Right cardiac atrium (tissue), 5 donors: Measurements from ENCODE around the gene TRMT11. TPM values are rescaled to one million over a fixed set of nuclear protein-coding genes. Genes with fewer than 3 reads are reported as not detected.
"Not testable (repeated sequence)": the region's sequence is repeated elsewhere in the genome, so short reads cannot be mapped to it uniquely, and the experiment has no call there.

Experiments
- ATAC-seq, 2 donors: fragments of 200-7000 bp; cut with Tn5 transposase; one replicate each; pipeline versions ENCODE4 v1.8.0 to v1.9.1; 2020; ENCODE audit warnings: moderate library complexity in 2 of 2, mild to moderate bottlenecking in 1 of 2
- DNase-seq, 3 donors: peaks; one replicate each; pipeline ENCODE4 v3.0.0-alpha.2; 2020
- H3K27ac ChIP-seq: one replicate; pipeline ENCODE4 v1.5.1; 2013; ENCODE audit warnings: mild to moderate bottlenecking, low read length, control low read depth, moderate library complexity
- H3K27me3 ChIP-seq: one replicate; pipeline ENCODE4 v1.6.1; 2013; ENCODE audit not compliant: control insufficient read depth, insufficient read depth
- H3K4me1 ChIP-seq: one replicate; pipeline ENCODE4 v1.6.1; 2013; ENCODE audit warnings: low read length; ENCODE audit not compliant: control insufficient read depth, insufficient read depth
- H3K4me3 ChIP-seq: one replicate; pipeline ENCODE4 v1.5.1; 2013; ENCODE audit warnings: low read length, control low read depth
- H3K9me3 ChIP-seq: one replicate; pipeline ENCODE4 v1.6.1; 2013; ENCODE audit warnings: low read length; ENCODE audit not compliant: control insufficient read depth
- WGBS: extraction: QIAGEN DNeasy Blood & Tissue Kit; methylation state at CpG from one replicate; pipeline ENCODE4 v1.1.7; 2013; 5-methylcytosine and 5-hydroxymethylcytosine counted together
- intact Hi-C, 4 donors: fragments of 100-400 bp; cut with DNase I; formaldehyde crosslinking; loops; one replicate each; pipeline versions ENCODE4 v1.11.0 to v1.14.0; 2022 to 2023
- polyA plus RNA-seq: library from polyadenylated mRNA; stranded (reverse); fragments of 200-250 nt; gene quantifications from one replicate; pipeline ENCODE4 v1.2.3, GENCODE V29; 2013
- total RNA-seq, 4 donors: library from RNA; stranded (reverse); fragmentation: NEBNext Ultra II Directional; extraction: Animal tissue kit (Norgen Biotek cat#: 25700); gene quantifications; one replicate each; pipeline ENCODE4 v1.2.1, GENCODE V29; 2021
- donor health status: healthy with polysubstance abuse.
- donor health status: DM: no; HTN: yes; CAD: no.
- donor health status: DM: no; HTN: no; CAD: no.
- donor health status: DM: no; HTN: yes; CAD: no; lungs with severe emphysema.
- donor health status: DM: yes; HTN: yes; CAD: no.

TRMT11 gene
- total and polyA plus RNA-seq, 5 donors, result 12.0 to 15.6 (median 15.0) TPM

DNA sequence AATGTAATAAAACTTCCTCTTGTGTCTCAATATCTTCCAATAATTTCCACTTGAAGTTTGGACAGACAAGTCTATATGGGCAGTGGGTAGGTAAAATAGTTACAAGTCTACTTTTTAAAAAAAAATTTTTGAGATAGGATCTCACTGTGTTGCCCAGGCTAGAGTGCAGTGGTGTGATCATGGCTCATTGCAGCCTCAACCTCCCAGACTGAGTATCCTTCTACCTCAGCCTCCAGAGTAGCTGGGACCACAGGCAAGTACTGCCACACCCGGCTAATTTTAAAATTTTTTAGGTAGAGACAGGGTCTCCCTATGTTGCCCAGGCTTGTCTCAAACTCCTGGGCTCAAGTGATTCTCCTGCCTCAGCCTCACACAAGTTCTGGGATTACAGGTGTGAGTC lies 13.9 kb upstream of the TRMT11 start:
- not testable (repeated sequence) for H3K4me3 ChIP-seq, DNase-seq, ATAC-seq, H3K27me3 ChIP-seq, H3K9me3 ChIP-seq, H3K27ac ChIP-seq, H3K4me1 ChIP-seq
- intact Hi-C loops, result loop anchor here in 3 of 4 donors (5.0 to 10.0 kb wide), 4 partner anchors 98 to 668 kb away; partner anchors contain the start of gene HDDC2 (in 1 of the 3)
- 97% methylated on average over 1 of the region's 1 CpG for WGBS

DNA sequence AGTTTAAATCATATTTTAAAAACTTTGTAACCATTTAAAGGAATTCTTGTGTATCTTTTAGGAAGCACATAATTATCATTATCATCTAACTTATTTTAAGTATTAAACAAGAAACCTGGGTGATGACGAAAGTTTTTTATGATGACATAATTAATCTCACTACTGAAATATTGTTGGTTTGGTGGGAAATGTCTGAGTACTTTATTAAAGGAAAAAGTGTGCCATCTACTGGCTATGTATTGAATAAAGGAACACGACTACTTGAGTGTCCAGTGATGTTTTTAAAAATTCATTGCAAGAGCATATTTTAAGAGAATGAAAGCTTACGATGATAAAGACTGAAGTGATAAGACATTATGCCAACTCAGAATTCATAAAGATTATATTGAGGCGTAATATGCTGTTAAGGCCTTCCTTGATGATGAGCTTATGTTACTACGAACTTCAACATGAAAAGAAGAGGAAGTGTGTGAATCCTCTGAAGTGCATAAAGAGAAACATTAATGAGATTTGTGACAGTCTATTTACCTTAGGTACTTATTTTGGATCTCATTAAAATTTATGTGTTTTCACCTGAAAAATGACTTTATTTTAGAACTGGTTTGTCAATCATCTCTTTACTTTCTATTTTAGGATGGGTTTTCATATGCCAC lies 12.0 kb upstream of the TRMT11 start:
- WGBS, result 31% methylated on average over 5 of the region's 5 CpGs
- DNase-seq, result no peak
- no peaks in the 10 kb centered on the region for H3K4me1 ChIP-seq
- no peaks in the 10 kb centered on the region for H3K27me3 ChIP-seq
- ATAC-seq, result peak; percentile 47 to 61
- H3K27ac ChIP-seq, result no peak overlapping the region
- H3K4me3 ChIP-seq, result no peak overlapping the region
- no peaks in the 10 kb centered on the region for H3K9me3 ChIP-seq
- intact Hi-C loops, result loop anchor here in 3 of 4 donors (5.0 to 10.0 kb wide), 4 partner anchors 100 to 670 kb away; partner anchors contain the start of gene HDDC2 (in 1 of the 3)

DNA sequence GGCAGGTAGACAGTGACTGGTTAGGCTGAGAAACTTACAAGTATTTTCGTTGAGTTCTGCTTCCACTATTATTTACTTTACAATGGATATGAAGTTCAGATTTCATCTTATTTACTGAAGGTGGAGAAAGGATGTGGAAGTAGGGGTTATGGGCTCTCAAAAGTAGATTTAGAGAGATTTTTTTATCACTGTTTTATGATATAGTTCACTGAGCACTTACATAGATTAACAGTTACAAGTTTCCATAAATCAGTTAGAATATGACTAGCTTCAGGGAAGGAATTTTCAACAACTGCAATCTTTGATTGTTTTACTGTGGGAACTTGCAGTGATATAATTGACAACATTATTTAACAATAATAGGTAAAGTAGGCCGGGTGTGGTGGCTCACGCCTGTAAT lies 7.2 kb upstream of the TRMT11 start:
- no peak overlapping the region for H3K27ac ChIP-seq
- ATAC-seq (no peak), DNase-seq (no peak)
- intact Hi-C loops, result loop anchor here in 2 of 4 donors (10.0 kb wide), 2 partner anchors 104 to 674 kb away; partner anchors contain the start of gene HDDC2 (in 1 of the 2)
- no peaks in the 10 kb centered on the region for H3K27me3 ChIP-seq
- no peaks in the 10 kb centered on the region for H3K9me3 ChIP-seq
- no peak overlapping the region for H3K4me3 ChIP-seq
- WGBS, result 90% methylated on average over 3 of the region's 3 CpGs
- no peaks in the 10 kb centered on the region for H3K4me1 ChIP-seq

DNA sequence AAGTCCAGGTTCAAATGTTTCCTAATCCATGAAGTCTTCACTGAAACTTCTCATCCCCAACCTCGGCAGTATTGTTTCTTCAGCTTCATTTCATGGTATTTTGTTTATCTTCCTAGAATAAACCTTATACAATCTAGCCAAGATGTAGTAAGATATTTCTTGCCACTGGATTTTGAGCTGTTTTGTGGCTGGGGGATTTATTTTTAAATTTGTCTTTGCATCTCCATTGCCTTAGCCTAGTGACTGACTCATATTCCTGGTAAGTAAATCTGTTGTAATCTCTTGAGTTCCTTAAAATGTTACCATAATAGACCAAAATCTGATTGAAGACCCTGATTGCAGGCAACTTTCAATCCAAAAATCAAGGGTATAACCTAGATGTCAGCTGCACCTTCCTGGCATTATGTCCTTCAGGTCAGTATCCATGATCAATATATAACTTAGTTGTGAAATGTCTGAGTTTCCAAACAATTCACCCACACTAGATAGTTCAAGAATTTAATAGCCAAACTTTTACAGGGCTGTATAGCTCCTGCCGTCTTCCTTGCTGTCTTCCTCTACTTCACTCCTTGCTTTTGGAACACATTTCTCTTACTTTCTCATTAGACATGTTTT lies 4.7 kb upstream of the TRMT11 start:
- DNase-seq (no peak), ATAC-seq (no peak)
- Histone ChIP-seq H3K4me1 (no peaks in the 10 kb centered on the region), H3K27ac (no peak overlapping the region), H3K27me3 (no peaks in the 10 kb centered on the region), H3K4me3 (no peak overlapping the region), H3K9me3 (no peaks in the 10 kb centered on the region)
- intact Hi-C loops, result no loop called here
- WGBS, result 94% methylated on average over 2 of the region's 2 CpGs

DNA sequence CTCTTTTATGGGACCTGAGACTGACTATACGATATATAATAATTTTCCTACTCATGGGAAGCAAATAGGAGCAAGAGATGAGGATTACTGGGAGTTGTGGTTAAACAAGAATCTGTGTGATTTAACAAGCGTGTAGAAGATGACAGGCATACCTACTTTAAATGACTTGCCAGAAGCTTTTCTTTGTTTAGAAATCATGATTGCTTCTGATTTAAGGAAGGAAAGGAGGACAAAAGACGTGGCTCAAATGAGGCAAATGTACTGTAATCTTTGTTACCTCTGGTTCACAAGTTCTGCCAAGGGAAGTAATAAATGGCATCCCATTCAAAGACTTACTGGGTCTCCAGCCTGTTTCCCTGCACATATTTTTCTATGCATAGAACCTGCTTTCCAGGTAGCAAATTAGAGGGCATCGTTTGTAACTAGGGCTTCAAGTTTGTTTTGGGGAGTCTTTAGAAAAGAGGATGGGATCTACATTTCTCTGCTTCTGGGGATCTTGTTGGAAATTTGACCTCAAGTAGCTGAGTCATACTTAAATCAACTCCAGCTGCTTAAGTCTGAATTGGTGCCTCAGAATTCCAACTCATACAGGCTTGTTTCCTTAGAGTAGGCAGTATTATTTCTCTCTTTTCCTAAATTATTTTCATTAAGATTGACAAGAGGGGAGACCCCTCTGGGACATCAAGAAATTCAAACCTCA lies 2.9 kb upstream of the TRMT11 start:
- Histone ChIP-seq H3K4me1 (no peaks in the 10 kb centered on the region), H3K27me3 (no peaks in the 10 kb centered on the region), H3K9me3 (no peaks in the 10 kb centered on the region), H3K4me3 (no peak overlapping the region), H3K27ac (no peak overlapping the region)
- ATAC-seq (no peak), DNase-seq (no peak)
- intact Hi-C loops, result no loop called here
- WGBS, result 75% methylated on average over 4 of the region's 4 CpGs

DNA sequence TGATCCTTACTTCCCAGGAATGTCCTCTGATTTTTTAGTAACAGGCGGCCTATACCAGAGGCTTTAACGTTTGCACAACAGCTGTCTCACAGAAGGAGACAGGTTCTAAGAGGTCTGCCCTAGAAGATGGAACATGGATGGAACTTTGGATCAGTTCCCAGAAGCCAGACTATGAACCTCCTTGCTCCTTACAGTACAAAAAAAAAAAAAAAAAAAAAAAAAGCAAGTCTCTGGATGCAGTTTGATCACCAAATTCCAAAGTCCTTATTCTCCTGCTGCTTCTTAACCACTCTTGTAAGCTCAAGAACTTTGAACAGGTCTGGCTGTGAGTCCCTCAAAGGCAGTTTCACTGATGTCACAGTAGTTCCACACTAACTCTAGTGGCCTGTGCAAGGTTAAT lies 2.0 kb upstream of the TRMT11 start:
- no peak for ATAC-seq
- intact Hi-C loops, result no loop called here
- H3K4me3 ChIP-seq, result no peak overlapping the region
- no peaks in the 10 kb centered on the region for H3K4me1 ChIP-seq
- WGBS, result 75% methylated on average over 2 of the region's 2 CpGs
- no peak overlapping the region for H3K27ac ChIP-seq
- no peaks in the 10 kb centered on the region for H3K27me3 ChIP-seq
- no peaks in the 10 kb centered on the region for H3K9me3 ChIP-seq
- DNase-seq, result no peak

DNA sequence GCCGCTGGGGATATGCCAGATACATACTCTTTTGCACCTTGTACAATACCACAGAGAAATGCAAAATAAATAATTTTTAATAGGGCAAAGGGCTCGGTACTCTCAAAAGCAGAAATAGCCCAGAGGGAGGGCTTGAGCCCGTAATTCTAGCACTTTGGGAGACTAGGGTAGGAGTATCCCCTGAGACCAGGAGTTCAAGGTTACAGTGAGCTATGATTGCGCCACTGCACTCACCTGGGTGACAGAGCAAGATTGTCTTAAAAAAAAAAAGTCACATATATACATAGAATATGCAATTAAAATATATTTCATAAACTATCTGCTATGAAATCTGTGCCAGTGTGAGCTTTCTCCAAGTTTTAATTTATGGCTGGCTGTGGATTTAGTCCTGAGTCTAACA lies 818 bp upstream of the TRMT11 start:
- 87% methylated on average over 4 of the region's 4 CpGs for WGBS
- Histone ChIP-seq H3K4me1 (no peaks in the 10 kb centered on the region), H3K27me3 (no peaks in the 10 kb centered on the region), H3K9me3 (no peaks in the 10 kb centered on the region), H3K4me3 (peak overlapping the region; percentile 89), H3K27ac (no peak overlapping the region)
- DNase-seq (no peak), ATAC-seq (no peak)
- intact Hi-C loops, result no loop called here

DNA sequence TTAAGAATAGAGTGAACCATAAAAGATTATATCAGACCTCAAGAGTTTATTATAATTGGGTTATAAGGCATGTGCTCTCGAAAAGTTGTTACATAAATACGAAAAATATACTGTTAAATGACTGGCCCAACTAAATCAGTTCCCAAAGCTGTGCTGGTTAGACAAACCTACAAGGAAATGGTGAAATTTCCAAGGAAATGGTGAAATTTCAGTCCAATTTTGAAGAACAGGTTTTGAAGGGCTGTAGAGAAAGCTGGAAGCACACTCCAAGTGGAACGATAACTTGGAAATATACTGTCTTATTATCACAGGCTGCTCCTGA lies 400 bp upstream of the TRMT11 start:
- 8% methylated on average over 3 of the region's 3 CpGs for WGBS
- intact Hi-C loops, result no loop called here
- Histone ChIP-seq H3K4me1 (no peaks in the 10 kb centered on the region), H3K4me3 (peak overlapping the region; percentile 89), H3K9me3 (no peaks in the 10 kb centered on the region), H3K27ac (peak overlapping the region; percentile 75), H3K27me3 (no peaks in the 10 kb centered on the region)
- DNase-seq (no peak), ATAC-seq (no peak)

DNA sequence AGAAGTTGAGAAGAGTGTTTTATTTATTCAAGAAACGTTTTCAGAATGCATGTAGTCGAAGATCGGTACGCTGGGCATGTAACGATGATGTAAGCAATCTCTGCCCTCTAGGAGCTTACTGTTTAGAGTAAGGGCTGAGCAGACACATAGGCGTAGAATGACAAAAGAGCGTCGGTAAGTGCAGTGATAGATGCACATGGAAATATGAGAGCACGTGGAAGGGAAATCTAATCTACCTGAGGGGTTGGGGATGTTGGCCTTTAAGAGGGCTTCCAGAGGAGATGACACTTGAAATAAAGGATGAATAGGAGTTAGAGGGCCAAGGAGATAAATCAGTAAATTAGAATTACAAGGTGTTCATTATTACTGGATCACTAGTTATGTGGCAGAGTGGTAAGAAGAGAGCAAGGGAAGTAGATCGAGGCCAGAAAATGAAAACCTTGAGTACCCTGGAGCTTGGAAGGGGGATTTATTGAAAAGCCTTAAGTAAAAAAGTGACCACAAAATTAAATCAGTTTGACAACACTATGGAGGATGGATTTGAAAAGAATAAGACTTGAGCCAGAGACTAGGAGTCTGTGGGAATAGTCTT lies 782 bp downstream of the TRMT11 start:
- H3K27me3 ChIP-seq, result no peaks in the 10 kb centered on the region
- no peaks in the 10 kb centered on the region for H3K9me3 ChIP-seq
- no peak overlapping the region for H3K27ac ChIP-seq
- intact Hi-C loops, result no loop called here
- H3K4me1 ChIP-seq, result no peaks in the 10 kb centered on the region
- 24% methylated on average over 10 of the region's 10 CpGs for WGBS
- peak overlapping the region; percentile 89 for H3K4me3 ChIP-seq
- peak; percentile 4 to 19 for ATAC-seq
- DNase-seq, result no peak

DNA sequence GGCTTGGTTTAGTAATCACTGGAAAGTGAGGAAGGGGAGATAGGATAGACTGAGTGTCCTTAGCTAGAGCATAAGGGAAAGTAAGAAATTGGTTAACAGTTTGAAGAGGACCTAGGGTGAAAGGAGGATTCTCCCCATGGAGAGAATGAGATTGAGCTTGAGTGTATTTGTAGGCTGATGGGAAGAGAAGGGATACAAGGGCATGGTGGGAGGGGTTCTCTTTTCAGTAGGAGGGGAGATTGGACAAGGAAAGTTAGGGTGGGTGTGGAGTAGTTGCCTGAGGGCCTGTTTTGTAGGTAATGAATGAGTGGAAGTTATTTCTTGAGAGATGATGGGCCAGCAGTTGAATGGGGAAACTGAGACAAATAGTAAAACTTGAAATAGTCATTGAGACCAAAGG lies 1.9 kb downstream of the TRMT11 start:
- no peaks in the 10 kb centered on the region for H3K4me1 ChIP-seq
- ATAC-seq (no peak), DNase-seq (no peak)
- H3K27me3 ChIP-seq, result no peaks in the 10 kb centered on the region
- intact Hi-C loops, result no loop called here
- H3K27ac ChIP-seq, result no peak overlapping the region
- H3K9me3 ChIP-seq, result no peaks in the 10 kb centered on the region
- H3K4me3 ChIP-seq, result no peak overlapping the region

DNA sequence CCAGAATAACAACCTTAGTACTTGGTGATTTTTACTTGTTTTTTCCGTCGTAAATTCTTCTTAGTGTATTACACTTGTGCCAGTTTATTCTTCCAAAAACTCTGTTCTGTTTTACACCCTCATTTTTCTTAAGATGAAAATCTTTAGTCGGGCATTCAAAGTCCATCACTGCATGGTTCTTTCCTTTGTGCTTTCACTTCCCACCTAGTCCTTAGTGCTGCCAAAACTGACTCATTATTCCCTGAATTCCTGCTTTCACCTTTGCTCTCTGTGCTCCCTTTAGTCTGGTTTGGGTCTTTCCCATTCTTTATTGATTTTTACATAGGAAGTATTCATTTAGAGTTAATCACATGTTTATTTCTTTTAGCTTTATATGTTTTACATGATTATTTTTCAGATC lies 3.3 kb downstream of the TRMT11 start:
- Histone ChIP-seq H3K27me3 (no peaks in the 10 kb centered on the region), H3K4me3 (no peak overlapping the region), H3K9me3 (no peaks in the 10 kb centered on the region), H3K4me1 (no peaks in the 10 kb centered on the region), H3K27ac (no peak overlapping the region)
- ATAC-seq (no peak), DNase-seq (no peak)
- intact Hi-C loops, result no loop called here
- 82% methylated on average over 3 of the region's 3 CpGs for WGBS
